Mesodermal cell (in vitro differentiated cells): ENCODE results near the gene THEMIS.

Source experiments
- H3K27ac ChIP-seq: 2 replicates; pipeline ENCODE4 v1.7.0; 2013; ENCODE audit warnings: mild to moderate bottlenecking, low read depth, low read length, moderate library complexity; ENCODE audit not compliant: severe bottlenecking
- H3K36me3 ChIP-seq: 2 replicates; pipeline ENCODE4 v1.7.1; 2013; ENCODE audit warnings: mild to moderate bottlenecking, low read length, moderate library complexity; ENCODE audit not compliant: control insufficient read depth, insufficient read depth
- H3K4me1 ChIP-seq: one replicate; pipeline ENCODE4 v1.7.1; 2013; ENCODE audit warnings: mild to moderate bottlenecking, low read length; ENCODE audit not compliant: insufficient read depth, control insufficient read depth, poor library complexity, severe bottlenecking
- H3K4me3 ChIP-seq: 2 replicates; pipeline ENCODE4 v1.7.0; 2013; ENCODE audit warnings: low read length, control low read depth, mild to moderate bottlenecking; ENCODE audit not compliant: insufficient read depth, poor library complexity, severe bottlenecking; ENCODE audit errors: extremely low read depth
- H3K9me3 ChIP-seq: 2 replicates; pipeline ENCODE4 v1.7.1; 2013; ENCODE audit warnings: mild to moderate bottlenecking, low read length, moderate library complexity; ENCODE audit not compliant: control insufficient read depth
- WGBS, 2 experiments: methylation state at CpG; one replicate each; pipeline ENCODE4 v1.1.5; 2013; ENCODE audit warnings: missing lambda C conversion rate in 2 of 2; ENCODE audit not compliant: insufficient coverage in 2 of 2; 5-methylcytosine and 5-hydroxymethylcytosine counted together

THEMIS gene

GRCh38 chr6:127737768-127738167 is 163.1 kb downstream of the THEMIS start:
- no CpG with 5 or more reads among the region's 3 CpGs for WGBS, 2 experiments
- Histone ChIP-seq H3K9me3 (no peaks in the 10 kb centered on the region), H3K4me3 (no peak overlapping the region), H3K27ac (no peak overlapping the region), H3K4me1 (no peaks in the 10 kb centered on the region), H3K36me3 (no peaks in the 10 kb centered on the region)

GRCh38 chr6:127737009-127737486 is 163.8 kb downstream of the THEMIS start:
- Histone ChIP-seq H3K4me3 (no peak overlapping the region), H3K27ac (no peak overlapping the region), H3K9me3 (no peaks in the 10 kb centered on the region), H3K4me1 (no peaks in the 10 kb centered on the region), H3K36me3 (no peaks in the 10 kb centered on the region)

GRCh38 chr6:127732927-127733326 is 167.9 kb downstream of the THEMIS start:
- no CpG with 5 or more reads among the region's 3 CpGs for WGBS, 2 experiments
- Histone ChIP-seq H3K4me3 (no peak overlapping the region), H3K4me1 (no peaks in the 10 kb centered on the region), H3K36me3 (no peaks in the 10 kb centered on the region), H3K27ac (no peak overlapping the region), H3K9me3 (no peaks in the 10 kb centered on the region)

- Histone ChIP-seq H3K9me3 (no peaks in the 10 kb centered on the region), H3K27ac (no peak overlapping the region), H3K4me3 (no peak overlapping the region), H3K36me3 (no peaks in the 10 kb centered on the region), H3K4me1 (no peaks in the 10 kb centered on the region)
- WGBS, 2 experiments = no CpG with 5 or more reads among the region's 1 CpG
Observed at GRCh38 chr6:127727260-127727953, 173.5 kb downstream of the THEMIS start.

- 93 to 100% methylated on average over 1 of the region's 1 CpG for WGBS, 2 experiments
- Histone ChIP-seq H3K4me3 (no peak overlapping the region), H3K36me3 (no peaks in the 10 kb centered on the region), H3K27ac (no peak overlapping the region), H3K9me3 (no peaks in the 10 kb centered on the region), H3K4me1 (no peaks in the 10 kb centered on the region)
Observed at GRCh38 chr6:127725821-127726220, 175.0 kb downstream of the THEMIS start.

GRCh38 chr6:127718694-127719093 is 182.2 kb downstream of the THEMIS start:
- 100% methylated on average over 2 of the region's 3 CpGs; no CpG with 5 or more reads in 1 of the 2 experiments for WGBS, 2 experiments
- Histone ChIP-seq H3K36me3 (no peaks in the 10 kb centered on the region), H3K4me1 (no peaks in the 10 kb centered on the region), H3K9me3 (no peaks in the 10 kb centered on the region), H3K4me3 (no peak overlapping the region), H3K27ac (no peak overlapping the region)

GRCh38 chr6:127717384-127717783 is 183.5 kb downstream of the THEMIS start:
- Histone ChIP-seq H3K4me3 (no peak overlapping the region), H3K27ac (no peak overlapping the region), H3K4me1 (no peaks in the 10 kb centered on the region), H3K36me3 (no peaks in the 10 kb centered on the region), H3K9me3 (no peaks in the 10 kb centered on the region)
- WGBS, 2 experiments = 100% methylated on average over 1 of the region's 2 CpGs; no CpG with 5 or more reads in 1 of the 2 experiments

GRCh38 chr6:127716465-127716864 is 184.4 kb downstream of the THEMIS start:
- Histone ChIP-seq H3K36me3 (no peaks in the 10 kb centered on the region), H3K9me3 (no peaks in the 10 kb centered on the region), H3K4me3 (no peak overlapping the region), H3K27ac (no peak overlapping the region), H3K4me1 (no peaks in the 10 kb centered on the region)
- WGBS, 2 experiments = 80 to 100% methylated on average over 1 of the region's 2 CpGs

- Histone ChIP-seq H3K27ac (no peak overlapping the region), H3K36me3 (no peaks in the 10 kb centered on the region), H3K9me3 (no peaks in the 10 kb centered on the region), H3K4me3 (no peak overlapping the region), H3K4me1 (no peaks in the 10 kb centered on the region)
- no CpG with 5 or more reads among the region's 3 CpGs for WGBS, 2 experiments
Observed at GRCh38 chr6:127710668-127711067, 190.2 kb downstream of the THEMIS start.

- no peaks in the 10 kb centered on the region for H3K4me1 ChIP-seq
- H3K4me3 ChIP-seq = no peak overlapping the region
- H3K27ac ChIP-seq = no peak overlapping the region
- H3K9me3 ChIP-seq = no peaks in the 10 kb centered on the region
- H3K36me3 ChIP-seq = no peaks in the 10 kb centered on the region
Observed at GRCh38 chr6:127706216-127706615, 194.6 kb downstream of the THEMIS start.

- no peaks in the 10 kb centered on the region for H3K9me3 ChIP-seq
- no peak overlapping the region for H3K4me3 ChIP-seq
- no peak overlapping the region for H3K27ac ChIP-seq
- H3K36me3 ChIP-seq = no peaks in the 10 kb centered on the region
- no peaks in the 10 kb centered on the region for H3K4me1 ChIP-seq
Observed at GRCh38 chr6:127695108-127695507, 205.8 kb downstream of the THEMIS start.
